HepG2 (cell line): ENCODE measurements around the gene GP2.

Experiments used
- CTCF ChIP-seq: sonication (generic); formaldehyde crosslinking; IDR thresholded peaks from 2 replicates; pipeline ENCODE4 v1.5.0; 2020; ENCODE audit warnings: mild to moderate bottlenecking, missing genetic modification reagents, moderate library complexity
- EP300 ChIP-seq, 3 experiments: sonication (generic) in 1 of 3; formaldehyde crosslinking in 1 of 3; IDR thresholded peaks; 2 replicates each; pipeline versions ENCODE4 v1.5.1 to v1.6.1; 2011 to 2020; ENCODE audit warnings: low read depth in 2 of 3, low read length in 2 of 3, borderline replicate concordance in 1 of 3, improper control_type of control experiment in 1 of 3, mild to moderate bottlenecking in 1 of 3, missing genetic modification reagents in 1 of 3, moderate library complexity in 1 of 3
- ISL2 ChIP-seq: sonication (generic); formaldehyde crosslinking; IDR thresholded peaks from 2 replicates; pipeline ENCODE4 v1.5.0; 2020; ENCODE audit warnings: missing genetic modification reagents
- JUN ChIP-seq: sonication (generic); formaldehyde crosslinking; IDR thresholded peaks from 2 replicates; pipeline ENCODE4 v1.4.0; 2020; ENCODE audit warnings: mild to moderate bottlenecking, missing genetic modification reagents
- JUNB ChIP-seq: sonication (generic); formaldehyde crosslinking; IDR thresholded peaks from 2 replicates; pipeline ENCODE4 v1.8.0; 2022; ENCODE audit warnings: missing genetic modification reagents, mild to moderate bottlenecking, borderline replicate concordance
- KLF11 ChIP-seq: IDR thresholded peaks from 2 replicates; pipeline ENCODE4 v1.6.1; 2016; ENCODE audit warnings: missing compliant biosample characterization
- LRRFIP1 ChIP-seq: sonication (generic); formaldehyde crosslinking; conservative IDR thresholded peaks from 2 replicates; pipeline ENCODE4 v1.4.0; 2020; ENCODE audit warnings: missing genetic modification reagents
- NFRKB ChIP-seq: fragments of 450-650 bp; IDR thresholded peaks from 2 replicates; pipeline ENCODE4 v1.6.1; 2017
- NR3C1 ChIP-seq: sonication (generic); formaldehyde crosslinking; IDR thresholded peaks from 2 replicates; pipeline ENCODE4 v1.4.0; 2020; ENCODE audit warnings: missing genetic modification reagents
- PCBP1 ChIP-seq: fragments of 200-400 bp; formaldehyde crosslinking; IDR thresholded peaks from 2 replicates; pipeline ENCODE4 v1.6.1; 2017; ENCODE audit warnings: mild to moderate bottlenecking, low read depth, low read length, borderline replicate concordance
- SIN3A ChIP-seq: IDR thresholded peaks from 2 replicates; pipeline ENCODE4 v1.6.1; 2011; ENCODE audit warnings: low read depth, mild to moderate bottlenecking, control low read depth, low read length, borderline replicate concordance
- TCF12 ChIP-seq, 2 experiments: fragments of 450-650 bp in 1 of 2; sonication (generic) in 1 of 2; formaldehyde crosslinking in 1 of 2; IDR thresholded peaks; 2 replicates each; pipeline versions ENCODE4 v1.6.1 to v1.8.0; 2017 to 2022; ENCODE audit warnings: antibody characterized with exemption in 1 of 2, mild to moderate bottlenecking in 1 of 2, missing genetic modification reagents in 1 of 2, moderate library complexity in 1 of 2
- ZNF431 ChIP-seq: sonication (generic); formaldehyde crosslinking; IDR thresholded peaks from 2 replicates; pipeline ENCODE4 v1.9.0; 2022; ENCODE audit warnings: missing genetic modification reagents, low read depth, mild to moderate bottlenecking, borderline replicate concordance
- TF ChIP-seq, protein P1 (sequence below): sonication (generic); formaldehyde crosslinking; IDR thresholded peaks from 2 replicates; pipeline ENCODE4 v1.8.1; 2023; ENCODE audit warnings: missing genetic modification reagents, mild to moderate bottlenecking, borderline replicate concordance

DNA sequence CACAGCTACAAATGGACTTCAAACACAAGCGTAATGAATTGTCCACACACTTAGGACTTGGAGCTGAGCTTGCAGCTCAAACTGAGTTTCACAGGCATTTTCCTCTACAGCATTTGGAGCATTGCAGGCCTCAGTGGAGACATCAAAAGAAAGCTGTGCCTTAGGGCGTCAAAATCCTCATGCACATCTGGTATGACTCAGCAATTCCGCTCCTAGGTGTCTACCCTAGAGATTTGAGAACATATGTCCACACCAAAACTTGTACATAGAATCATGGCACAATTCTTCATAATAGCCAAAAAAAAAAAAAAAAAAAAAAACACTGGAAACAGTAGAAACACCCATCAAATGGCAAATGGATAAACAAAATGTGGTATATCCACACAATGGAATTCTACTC, 47.1 kb downstream of the GP2 start:
- TF ChIP-seq KLF11 (CRISPR knock-in tag): no peak
- no peak for TF ChIP-seq EP300 (IDR thresholded peaks at IDR 0.05; ENCODE audit: low read depth in 2 of 2, low read length in 2 of 2)
- TF ChIP-seq EP300 (CRISPR knock-in tag; IDR thresholded peaks at IDR 0.05; ENCODE audit: borderline replicate concordance): no peak
- TF ChIP-seq CTCF (CRISPR knock-in tag): no peak
- no peak for TF ChIP-seq TCF12 (IDR thresholded peaks at IDR 0.05)
- no peak for TF ChIP-seq TCF12 (CRISPR knock-in tag; IDR thresholded peaks at IDR 0.05)
- no peak for TF ChIP-seq ISL2 (CRISPR knock-in tag)
- TF ChIP-seq, protein P1, sequence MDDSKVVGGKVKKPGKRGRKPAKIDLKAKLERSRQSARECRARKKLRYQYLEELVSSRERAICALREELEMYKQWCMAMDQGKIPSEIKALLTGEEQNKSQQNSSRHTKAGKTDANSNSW (CRISPR knock-in tag): no peak
- TF ChIP-seq LRRFIP1 (CRISPR knock-in tag): no peak
- TF ChIP-seq JUNB (CRISPR knock-in tag): no peak
- no peak for TF ChIP-seq JUN (CRISPR knock-in tag)
- TF ChIP-seq SIN3A: no peak
- no peak for TF ChIP-seq NR3C1 (CRISPR knock-in tag)
- TF ChIP-seq ZNF431 (CRISPR knock-in tag): no peak
- no peak for TF ChIP-seq PCBP1
- TF ChIP-seq NFRKB: no peak
